Right renal cortex interstitium (tissue), 3 donors: Measurements from ENCODE around the gene HLA-DOB. TPM values are rescaled to one million over a fixed set of nuclear protein-coding genes. Genes with fewer than 3 reads are reported as not detected.

Source experiments
- DNase-seq, 3 donors: peaks; one replicate each; pipeline ENCODE4 v3.0.0-alpha.2; 2013; ENCODE audit warnings: low read depth in 3 of 3, low spot score in 2 of 3
- polyA plus RNA-seq, 3 donors: library from polyadenylated mRNA; unstranded; fragments of 120-200 nt; gene quantifications; one replicate each; pipeline ENCODE4 v1.2.1, GENCODE V29; 2013; ENCODE audit not compliant: insufficient read length in 3 of 3

Gene HLA-DOB
- polyA plus RNA-seq, 3 donors = 0.17 to 0.26 TPM; not detected in 1

GRCh38 chr6:32843979-32844838 lies 27.4 kb upstream of the HLA-DOB start, which contains the start of gene PSMB8:
TSS of gene PSMB8 (minus strand) at chr6:32844047. CDS start at chr6:32843996, 51 bp downstream.
- DNase-seq = peak; percentile 88 to 91 (median 89)

- DNase-seq = no peak
These were observed 26.7 kb upstream of the HLA-DOB start for GRCh38 chr6:32843331-32843978.

- DNase-seq = no peak
These were observed 25.9 kb upstream of the HLA-DOB start for GRCh38 chr6:32842690-32843089.

GRCh38 chr6:32842021-32842650 lies 25.3 kb upstream of the HLA-DOB start:
- no peak for DNase-seq

- no peak for DNase-seq
These were observed 23.9 kb upstream of the HLA-DOB start for GRCh38 chr6:32840604-32841246.

- no peak for DNase-seq
These were observed 22.6 kb upstream of the HLA-DOB start for GRCh38 chr6:32839356-32839755.

- peak; percentile 83 to 84 (median 83) for DNase-seq
These were observed 21.5 kb upstream of the HLA-DOB start, which contains the start of gene TAP2 for GRCh38 chr6:32838114-32838958. TSS of gene TAP2 (minus strand) at chr6:32838739. CDS start at chr6:32838233, 506 bp downstream.

- DNase-seq = no peak
These were observed 20.9 kb upstream of the HLA-DOB start for GRCh38 chr6:32837651-32838113.

- no peak for DNase-seq
These were observed 20.1 kb upstream of the HLA-DOB start for GRCh38 chr6:32836873-32837272.

GRCh38 chr6:32835167-32835893 lies 18.5 kb upstream of the HLA-DOB start:
- DNase-seq = no peak

GRCh38 chr6:32833664-32834063 lies 16.9 kb upstream of the HLA-DOB start:
- no peak for DNase-seq

- DNase-seq = no peak
These were observed 15.7 kb upstream of the HLA-DOB start for GRCh38 chr6:32832535-32832934.

- DNase-seq = no peak
These were observed 14.1 kb upstream of the HLA-DOB start for GRCh38 chr6:32830936-32831335.

- no peak for DNase-seq
These were observed 13.2 kb upstream of the HLA-DOB start for GRCh38 chr6:32830017-32830416.

GRCh38 chr6:32829495-32829894 lies 12.7 kb upstream of the HLA-DOB start:
- no peak for DNase-seq

GRCh38 chr6:32827025-32827424 lies 10.2 kb upstream of the HLA-DOB start:
- no peak for DNase-seq

- no peak for DNase-seq
These were observed 9.2 kb upstream of the HLA-DOB start for GRCh38 chr6:32825966-32826365.

- no peak for DNase-seq
These were observed 2.9 kb upstream of the HLA-DOB start for GRCh38 chr6:32819729-32820128.

GRCh38 chr6:32818867-32819266 lies 2.1 kb upstream of the HLA-DOB start:
- DNase-seq = no peak
